Dermis blood vessel endothelial cell (primary cell): ENCODE results near the gene ITPR2. TPM values are rescaled to one million over a fixed set of nuclear protein-coding genes. Genes with fewer than 3 reads are reported as not detected.
"Not testable (repeated sequence)": the region's sequence is repeated elsewhere in the genome, so short reads cannot be mapped to it uniquely, and the experiment has no call there.

Experiments
- DNase-seq: peaks from one replicate; pipeline ENCODE4 v3.0.0; 2010
- total RNA-seq: library from RNA; depleted of rRNA; stranded (reverse); fragments of >200 nt; gene quantifications from 2 replicates; pipeline ENCODE4 v1.2.3, GENCODE V29; 2014

Gene ITPR2
- 43.2 and 64.6 TPM in 2 replicates for total RNA-seq

GRCh38 chr12:26832822-26833742 is at the start of gene ITPR2:
Gene ITPR2, minus strand, starts transcription at chr12:26833194. Its CDS starts 413 bp downstream, at chr12:26832781.
- DNase-seq = peak; percentile 89

- DNase-seq = no peak
Measured at GRCh38 chr12:26880625-26881024, 47.6 kb upstream of the ITPR2 start.

DNA sequence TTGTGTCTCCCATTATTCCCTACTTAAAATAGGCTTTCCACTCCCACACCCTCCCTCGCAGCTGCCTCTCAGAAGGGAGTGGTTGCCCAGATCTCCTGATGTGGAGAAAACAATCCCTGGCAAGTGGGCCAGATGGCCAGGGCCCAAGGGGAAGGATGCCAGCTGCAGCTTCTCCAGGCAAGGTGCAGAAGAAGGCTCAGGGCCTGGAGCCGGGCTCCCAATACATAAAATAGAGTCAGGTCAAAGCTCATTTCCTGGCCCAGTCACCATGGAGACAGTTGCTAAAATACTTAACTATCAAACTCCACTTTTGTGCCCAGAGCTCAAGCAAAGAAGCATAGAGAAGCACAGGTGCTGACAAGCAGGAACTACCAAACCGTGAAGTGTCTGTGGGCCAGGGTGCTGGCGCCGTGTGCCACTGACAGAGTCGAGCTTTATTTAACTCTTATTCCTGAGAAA is 45.7 kb upstream of the ITPR2 start:
- DNase-seq = peak; percentile 96

DNA sequence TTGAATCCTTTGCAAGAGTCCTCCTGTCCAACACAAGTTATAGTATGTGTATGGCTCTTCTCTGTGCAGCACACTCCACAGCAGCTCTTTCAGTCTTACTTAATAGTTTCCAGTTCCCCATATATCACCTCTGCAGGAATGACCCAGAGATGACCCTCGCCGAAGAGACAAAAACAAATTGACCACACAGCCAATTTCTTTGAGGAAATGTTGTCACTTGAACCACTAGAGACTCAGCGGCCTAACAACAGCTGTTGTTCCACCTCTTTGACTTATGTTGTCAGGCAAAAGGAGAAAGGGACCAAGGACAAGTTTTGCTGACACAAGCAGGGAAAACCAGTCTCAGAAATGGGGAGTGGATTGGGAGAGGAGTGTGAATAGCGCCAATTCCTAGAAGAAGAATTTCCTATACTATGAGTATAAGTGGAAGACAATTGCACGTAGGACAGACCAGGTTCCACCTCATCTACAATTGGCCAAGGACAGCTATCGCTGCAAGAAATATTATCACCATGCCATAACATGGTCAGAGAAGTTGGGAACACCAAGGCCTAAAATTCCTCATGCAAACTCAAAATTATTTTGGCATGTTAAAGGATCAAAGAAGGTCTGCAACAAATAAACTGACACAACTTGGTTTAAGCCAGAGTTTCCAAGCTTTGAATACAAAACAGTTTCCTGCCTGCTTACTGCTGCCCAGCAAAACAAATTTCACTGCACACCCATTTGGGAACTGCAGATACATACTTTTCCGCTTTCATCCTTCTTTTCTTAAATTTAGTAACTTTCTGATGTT is 41.7 kb upstream of the ITPR2 start:
- peak; percentile 46 for DNase-seq

- no peak for DNase-seq
Measured at GRCh38 chr12:26872625-26873024, 39.6 kb upstream of the ITPR2 start.

DNA sequence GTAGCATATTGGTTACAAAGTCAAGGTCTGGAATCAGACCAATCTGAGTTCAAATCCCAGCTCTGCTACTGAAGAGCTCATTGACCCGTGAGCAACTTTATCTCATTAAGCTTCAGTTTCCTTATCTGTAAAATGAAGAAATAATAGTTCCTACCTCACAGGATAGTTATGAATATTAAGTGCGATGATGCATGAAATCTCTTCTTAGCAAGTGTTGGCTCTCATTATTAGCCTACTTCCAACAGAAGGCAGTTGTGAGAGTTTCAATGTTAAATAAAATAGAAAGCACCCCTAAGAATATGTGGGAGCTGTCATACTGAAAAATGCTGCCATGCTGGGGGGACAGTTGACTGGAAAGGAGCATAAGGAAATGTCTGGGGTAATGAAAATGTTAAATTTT is 39.0 kb upstream of the ITPR2 start:
- no peak for DNase-seq

DNA sequence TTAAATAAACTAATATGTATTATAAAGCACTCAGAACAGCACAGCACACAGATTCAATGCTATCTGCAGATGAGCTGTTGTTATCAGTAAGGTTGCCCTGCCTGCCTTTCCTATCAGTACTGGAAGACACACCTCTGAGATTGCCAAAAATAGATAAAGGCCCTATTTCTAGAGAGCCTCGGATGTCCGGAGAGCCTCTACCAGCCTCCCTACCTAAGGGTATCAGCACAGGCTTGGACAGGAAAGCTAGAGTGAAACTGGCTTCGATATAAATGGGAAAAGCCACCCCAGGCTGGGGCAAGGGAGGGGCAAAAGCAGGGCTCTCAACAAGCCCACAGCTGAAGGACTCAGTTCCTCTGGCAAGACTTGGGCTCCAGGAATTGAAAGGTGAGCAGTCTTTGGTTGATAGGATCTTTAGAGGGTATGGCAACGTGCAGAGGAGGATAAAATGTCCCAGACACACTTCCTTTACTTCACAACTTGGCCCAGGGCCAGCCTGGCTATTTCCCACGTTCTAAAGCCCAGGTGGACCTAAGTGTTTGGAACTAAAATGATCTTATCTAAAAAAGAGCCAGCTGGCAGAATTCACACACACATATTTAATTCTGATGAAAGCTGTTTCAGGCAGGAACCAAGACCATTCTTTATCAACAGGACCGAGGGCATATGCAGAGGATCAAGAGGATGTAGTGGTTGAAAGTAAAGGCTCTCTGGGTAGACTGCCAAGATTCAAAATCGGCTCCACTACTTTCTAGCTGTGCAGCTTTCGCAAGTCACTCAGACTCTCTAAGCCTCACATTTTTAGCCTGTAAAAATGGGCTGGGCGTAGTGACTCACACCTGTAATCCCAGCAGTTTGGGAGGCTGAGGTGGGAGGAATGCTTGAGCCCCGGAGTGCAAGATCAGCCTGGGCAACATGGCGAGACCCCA is 37.8 kb upstream of the ITPR2 start:
- DNase-seq = peak; percentile 94

- DNase-seq = peak; percentile 36
Measured at GRCh38 chr12:26869908-26870459, 37.0 kb upstream of the ITPR2 start.

DNA sequence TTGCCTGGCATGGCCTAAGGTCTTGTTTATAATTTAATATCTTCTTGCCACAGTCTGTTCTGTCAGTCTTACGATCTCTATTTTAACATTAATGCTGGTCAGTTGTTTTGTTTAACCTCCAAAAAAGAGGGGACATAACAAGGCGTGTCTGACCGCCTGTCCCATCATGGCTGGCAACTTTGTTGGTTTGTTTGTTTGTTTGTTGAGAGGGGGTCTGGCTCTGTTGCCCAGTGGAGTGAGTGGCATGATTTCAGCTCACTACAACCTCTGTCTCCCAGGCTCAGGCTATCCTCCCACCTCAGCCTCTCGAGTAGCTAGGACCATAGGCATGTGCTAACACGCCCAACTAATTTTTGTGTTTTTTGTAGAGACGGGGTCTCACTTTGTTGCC is 36.1 kb upstream of the ITPR2 start:
- no peak for DNase-seq

DNA sequence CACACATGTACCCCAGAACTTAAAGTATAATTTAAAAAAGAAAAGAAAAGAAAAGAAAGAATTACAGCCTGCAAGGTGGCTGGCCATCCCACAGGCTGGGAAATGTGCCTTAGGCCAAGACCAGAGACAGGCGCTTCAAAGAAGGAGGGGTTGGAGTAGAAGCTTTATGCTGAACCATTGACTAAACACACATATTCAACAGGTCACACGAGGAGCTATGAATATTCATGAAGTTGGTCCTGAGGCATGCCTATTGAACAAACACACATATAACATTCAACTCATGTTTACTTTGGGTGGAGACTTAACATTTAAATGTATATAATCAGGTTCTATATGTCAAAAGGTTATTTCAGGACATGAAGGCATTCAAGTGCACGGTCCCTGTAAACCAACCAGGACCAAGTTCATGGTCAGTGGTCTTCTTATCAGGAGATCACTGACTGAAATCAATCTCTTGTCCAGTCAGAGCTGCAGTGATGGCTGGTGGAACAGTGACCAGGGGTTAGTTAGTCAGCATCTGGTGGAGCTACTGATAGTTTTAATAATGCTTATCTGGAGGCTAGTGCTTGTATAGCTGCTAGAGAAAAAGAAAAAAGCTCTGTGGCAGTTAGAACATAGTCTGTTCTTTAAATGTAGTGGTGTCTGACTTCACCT is 35.6 kb upstream of the ITPR2 start:
- DNase-seq = no peak

DNA sequence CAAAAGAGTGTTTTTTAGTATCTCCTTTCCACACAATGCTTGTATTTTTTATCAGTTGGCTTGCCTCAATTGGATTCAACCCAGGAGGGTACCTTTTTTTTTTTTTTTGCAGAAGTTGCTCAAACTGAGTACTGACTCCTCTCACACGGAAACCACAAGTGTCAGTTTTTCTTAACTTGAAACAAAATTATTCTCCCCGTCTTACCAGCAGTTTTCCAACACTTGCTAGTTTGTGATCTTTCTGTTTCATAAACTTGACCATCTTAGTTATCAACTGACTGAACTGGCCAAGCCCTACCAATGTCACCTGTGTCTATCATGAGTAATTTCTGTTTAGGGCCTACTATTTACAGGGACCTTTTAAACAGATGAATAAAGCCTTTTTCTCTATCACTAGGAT is 34.1 kb upstream of the ITPR2 start:
- DNase-seq = no peak

GRCh38 chr12:26863515-26863914 is 30.5 kb upstream of the ITPR2 start:
- DNase-seq = peak; percentile 54

- not testable (repeated sequence) for DNase-seq
Measured at GRCh38 chr12:26862787-26863186, 29.8 kb upstream of the ITPR2 start.

DNA sequence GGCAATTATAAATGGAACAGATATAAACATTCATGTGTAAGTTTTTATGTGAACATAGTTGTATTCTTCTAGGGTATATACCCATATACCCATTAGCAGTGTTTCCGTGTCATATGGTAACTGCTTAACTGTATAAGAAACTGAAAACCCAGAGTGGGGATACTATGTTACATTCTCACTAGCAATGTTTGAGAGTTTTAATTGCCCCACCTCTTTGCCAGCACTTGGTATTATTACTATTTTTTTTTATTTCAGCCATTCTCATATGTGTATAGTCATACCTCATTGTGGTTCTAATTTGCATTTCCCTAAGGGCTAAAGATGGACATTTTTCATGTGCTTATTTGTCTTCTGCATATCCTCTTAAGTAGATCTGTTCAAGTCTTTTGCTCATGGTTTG is 28.7 kb upstream of the ITPR2 start:
- DNase-seq = no peak

DNA sequence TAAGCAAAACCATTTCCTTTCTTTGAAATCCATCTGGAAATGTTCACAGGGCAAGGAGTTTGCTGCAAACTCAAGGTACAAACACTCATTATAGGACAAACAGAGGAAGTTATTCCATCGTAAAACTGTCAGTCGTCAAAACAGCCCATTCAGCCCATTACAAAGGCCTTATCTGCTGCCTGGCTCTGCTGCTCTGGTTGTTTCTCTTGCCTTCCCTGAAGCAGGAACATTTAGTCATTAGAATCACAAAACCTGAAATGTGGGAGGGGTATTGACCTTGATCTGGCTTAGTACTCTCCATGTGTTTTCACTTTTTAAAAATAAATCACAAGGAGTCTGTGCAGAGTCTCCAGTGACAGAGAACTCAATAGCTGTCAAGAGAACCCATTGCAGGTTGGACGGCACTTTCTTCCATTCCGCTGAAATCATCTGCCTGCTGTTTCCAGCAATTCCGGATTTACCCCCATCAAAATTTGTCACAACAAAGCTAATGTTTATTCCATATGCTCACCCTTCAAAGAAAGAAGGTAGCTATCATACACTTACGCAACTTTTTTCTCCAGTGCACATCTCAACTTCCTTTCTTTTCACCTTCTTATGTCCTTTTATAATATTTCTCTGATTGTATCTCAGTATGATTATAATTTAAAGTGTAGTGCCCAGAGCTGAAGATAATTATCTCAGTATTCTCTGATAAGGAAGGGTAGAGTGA is 24.6 kb upstream of the ITPR2 start:
- DNase-seq = peak; percentile 96

DNA sequence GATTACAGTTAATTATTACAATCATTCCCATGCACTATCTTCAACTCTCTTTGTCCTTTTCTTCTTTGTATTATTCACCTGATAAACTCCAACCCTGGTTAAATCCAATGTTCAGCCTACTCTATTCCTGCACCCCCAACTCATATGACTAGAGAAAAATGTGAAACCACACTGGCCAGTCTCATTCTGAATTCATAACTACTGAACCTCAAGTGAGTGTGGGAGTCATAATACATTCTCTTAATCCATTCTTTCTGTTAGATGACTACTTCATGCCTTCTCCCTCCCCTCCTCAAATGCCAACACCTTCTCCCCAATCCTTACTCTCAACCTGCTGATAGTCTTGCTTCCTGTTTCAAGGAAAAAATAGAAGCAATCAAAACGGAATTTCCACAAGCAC is 22.3 kb upstream of the ITPR2 start:
- DNase-seq = no peak

GRCh38 chr12:26854031-26854390 is 21.0 kb upstream of the ITPR2 start:
- no peak for DNase-seq

DNA sequence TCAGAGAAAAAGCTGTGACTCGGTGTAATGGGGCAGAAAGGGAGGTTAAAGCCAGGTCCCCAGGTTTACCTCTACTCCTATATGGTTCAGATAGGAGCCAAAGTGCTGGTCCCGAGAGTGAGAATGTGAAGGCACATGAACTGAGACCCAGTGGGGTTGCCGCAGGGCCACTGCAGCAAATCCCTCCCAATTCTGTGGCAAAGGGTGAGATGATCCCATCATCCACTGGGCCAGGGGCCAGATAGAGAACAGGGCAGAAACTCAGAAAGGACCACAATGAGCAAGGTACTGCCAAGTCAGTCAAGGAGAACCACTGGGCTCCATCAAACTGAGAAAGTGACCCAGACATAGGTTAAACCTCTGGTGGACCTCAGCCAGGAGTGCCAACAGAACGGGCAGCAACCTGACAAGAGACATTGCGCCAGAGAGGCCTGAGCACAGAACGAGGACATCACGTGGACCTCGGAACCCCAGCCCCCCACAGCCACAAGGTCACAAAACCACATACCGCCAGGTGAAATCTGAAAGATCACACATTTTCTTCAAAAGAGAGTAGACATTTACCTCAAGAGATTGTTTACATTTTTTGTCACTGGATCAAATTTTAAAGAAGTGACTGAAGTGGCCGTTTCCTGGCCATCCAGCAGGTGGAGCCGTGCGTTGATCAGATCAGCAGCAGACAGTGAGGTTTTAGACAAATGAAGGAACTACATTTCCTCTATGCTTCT is 20.5 kb upstream of the ITPR2 start:
- peak; percentile 85 for DNase-seq

GRCh38 chr12:26851031-26851809 is 18.2 kb upstream of the ITPR2 start:
- no peak for DNase-seq
